DMS79 treated with DMSO at 0.1 percent for 48 hours (cell line): ENCODE results near the gene CNR1.
"Not testable (repeated sequence)": the region's sequence is repeated elsewhere in the genome, so short reads cannot be mapped to it uniquely, and the experiment has no call there.

Experiments
- DNase-seq: peaks from one replicate; lab custom pipeline; 2025; lab: John Stamatoyannopoulos, UW

Gene CNR1

GRCh38 chr6:88165844-88166492, at the start of gene CNR1:
TSS of gene CNR1 (minus strand) at chr6:88166347. CDS start at chr6:88145274, 21,073 bp downstream.
- DNase-seq, result peak; percentile 40

DNA sequence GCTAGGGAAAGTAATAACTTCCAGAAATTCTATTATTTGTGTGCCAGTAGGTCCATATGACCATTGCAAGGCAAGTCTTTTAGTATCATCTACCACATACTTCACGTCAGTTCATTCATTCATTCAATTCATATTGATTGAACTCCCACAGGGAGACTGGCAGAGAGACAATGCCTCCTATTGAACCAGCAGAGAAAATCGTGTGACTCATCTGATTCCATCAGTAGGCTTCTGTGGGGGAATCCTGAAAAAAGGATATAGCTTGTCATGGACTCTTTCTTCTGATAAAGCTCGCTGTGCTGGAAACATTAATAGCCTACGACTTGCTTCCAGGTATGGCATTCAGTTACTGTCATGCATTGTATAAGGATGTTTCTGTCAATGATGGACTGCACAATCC, 45.3 kb upstream of the CNR1 start:
- DNase-seq, result no peak

GRCh38 chr6:88209301-88209700, 43.2 kb upstream of the CNR1 start:
- no peak for DNase-seq

DNA sequence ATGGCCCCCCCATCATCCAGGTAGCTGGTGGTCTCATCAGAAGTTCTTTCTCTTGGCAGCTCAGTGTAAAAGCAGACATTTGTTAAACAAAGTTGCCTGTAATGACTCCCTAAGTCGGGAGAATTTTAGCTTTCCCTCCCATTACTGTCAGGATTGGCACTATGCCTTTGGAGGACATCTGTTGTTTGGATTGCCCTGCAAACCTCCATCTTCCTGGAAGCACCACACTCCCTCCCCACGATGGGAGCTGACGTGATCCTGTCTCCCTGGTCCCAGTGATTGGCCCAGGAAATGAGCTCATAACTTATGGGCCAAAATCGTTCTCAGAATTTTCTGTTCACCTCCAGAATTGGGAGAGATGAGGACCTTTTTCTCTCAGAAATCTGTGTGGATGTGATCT, 42.6 kb upstream of the CNR1 start:
- DNase-seq, result no peak

DNA sequence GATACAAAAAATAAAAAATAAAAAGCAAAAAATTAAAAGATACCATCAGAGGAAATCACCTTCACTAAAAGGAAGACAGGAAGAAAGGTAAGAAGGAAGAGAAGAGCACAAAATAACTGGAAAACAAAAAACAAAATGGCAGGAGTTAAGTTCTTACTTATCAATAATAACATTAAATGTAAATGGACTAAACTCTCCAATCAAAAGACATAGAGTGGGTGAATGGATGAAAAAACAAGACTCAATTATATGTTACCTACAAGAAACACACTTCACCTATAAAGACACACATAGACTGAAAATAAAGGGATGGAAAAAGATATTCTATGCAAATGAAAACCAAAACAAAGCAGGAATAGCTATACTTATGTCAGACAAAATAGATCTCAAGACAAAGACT, 35.6 kb upstream of the CNR1 start:
- not testable (repeated sequence) for DNase-seq

- no peak for DNase-seq
Measured at GRCh38 chr6:88184921-88185320, 18.8 kb upstream of the CNR1 start.

DNA sequence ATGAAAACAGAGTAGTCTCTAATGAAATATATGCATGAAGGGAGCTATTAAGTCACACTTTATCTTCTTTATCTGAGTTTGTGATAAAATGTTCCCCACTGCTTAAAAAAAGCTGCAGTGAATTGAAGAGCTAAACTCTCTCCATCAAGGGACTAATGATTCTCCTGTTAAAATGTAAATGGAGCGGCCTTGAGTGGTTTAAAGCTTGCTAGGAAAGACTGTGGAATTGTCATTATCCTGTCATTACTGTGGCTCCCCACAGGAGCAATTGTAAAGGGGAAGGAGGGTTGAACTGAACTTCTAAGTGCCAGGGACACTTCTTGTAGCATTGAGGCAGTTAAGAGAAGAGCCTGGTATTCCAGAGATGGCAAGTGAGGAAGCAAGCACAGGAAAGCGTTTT, 17.3 kb upstream of the CNR1 start:
- DNase-seq, result no peak

- DNase-seq, result no peak
Measured at GRCh38 chr6:88179692-88180091, 13.5 kb upstream of the CNR1 start.

DNA sequence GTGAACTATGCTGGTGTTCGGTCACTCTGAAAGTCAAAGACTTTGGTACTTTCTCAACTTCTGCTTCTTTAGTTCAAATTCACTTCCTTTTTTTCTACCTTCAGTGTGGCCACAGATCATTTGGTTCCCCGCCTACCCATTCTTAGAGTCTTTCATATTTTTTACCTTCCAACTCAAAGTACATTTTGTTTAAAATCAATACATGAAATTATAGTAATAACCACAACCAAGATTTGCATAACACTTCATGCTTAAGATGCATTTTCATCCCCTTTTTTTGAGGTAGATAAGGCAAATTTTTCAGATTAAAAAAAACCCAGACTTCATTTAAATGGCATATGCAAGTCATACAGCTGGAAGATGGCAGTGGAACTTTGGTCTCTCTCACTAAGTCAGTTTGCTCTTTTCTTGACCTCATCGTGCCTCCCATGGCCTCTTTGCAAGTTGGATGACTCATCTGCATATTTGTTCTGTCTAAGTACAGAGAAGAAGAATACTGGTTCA, 11.9 kb upstream of the CNR1 start:
- no peak for DNase-seq

- DNase-seq, result no peak
Measured at GRCh38 chr6:88174906-88175305, 8.8 kb upstream of the CNR1 start.

GRCh38 chr6:88171312-88171711, 5.2 kb upstream of the CNR1 start:
- no peak for DNase-seq

DNA sequence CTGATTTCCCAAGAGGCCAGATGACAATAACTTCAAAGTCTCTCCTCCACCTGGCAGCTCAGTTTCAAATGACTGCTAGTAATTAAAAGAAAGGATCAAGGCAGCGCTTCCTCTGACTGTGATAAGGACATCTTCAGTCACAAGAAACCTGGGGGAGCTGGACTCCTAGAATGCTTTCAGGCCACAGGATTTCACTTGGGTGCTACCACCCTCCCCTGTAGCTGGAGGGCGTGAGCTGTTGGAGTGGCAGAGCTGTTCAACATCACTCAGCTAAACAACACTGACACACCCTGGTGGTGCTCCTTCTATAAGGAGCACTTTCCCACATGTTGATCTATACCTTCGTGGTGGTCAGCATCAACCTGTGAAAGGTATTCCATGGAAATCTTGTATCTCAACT, 2.2 kb upstream of the CNR1 start:
- DNase-seq, result no peak

- DNase-seq, result peak; percentile 2
Measured at GRCh38 chr6:88167352-88167937, 1.3 kb upstream of the CNR1 start.

DNA sequence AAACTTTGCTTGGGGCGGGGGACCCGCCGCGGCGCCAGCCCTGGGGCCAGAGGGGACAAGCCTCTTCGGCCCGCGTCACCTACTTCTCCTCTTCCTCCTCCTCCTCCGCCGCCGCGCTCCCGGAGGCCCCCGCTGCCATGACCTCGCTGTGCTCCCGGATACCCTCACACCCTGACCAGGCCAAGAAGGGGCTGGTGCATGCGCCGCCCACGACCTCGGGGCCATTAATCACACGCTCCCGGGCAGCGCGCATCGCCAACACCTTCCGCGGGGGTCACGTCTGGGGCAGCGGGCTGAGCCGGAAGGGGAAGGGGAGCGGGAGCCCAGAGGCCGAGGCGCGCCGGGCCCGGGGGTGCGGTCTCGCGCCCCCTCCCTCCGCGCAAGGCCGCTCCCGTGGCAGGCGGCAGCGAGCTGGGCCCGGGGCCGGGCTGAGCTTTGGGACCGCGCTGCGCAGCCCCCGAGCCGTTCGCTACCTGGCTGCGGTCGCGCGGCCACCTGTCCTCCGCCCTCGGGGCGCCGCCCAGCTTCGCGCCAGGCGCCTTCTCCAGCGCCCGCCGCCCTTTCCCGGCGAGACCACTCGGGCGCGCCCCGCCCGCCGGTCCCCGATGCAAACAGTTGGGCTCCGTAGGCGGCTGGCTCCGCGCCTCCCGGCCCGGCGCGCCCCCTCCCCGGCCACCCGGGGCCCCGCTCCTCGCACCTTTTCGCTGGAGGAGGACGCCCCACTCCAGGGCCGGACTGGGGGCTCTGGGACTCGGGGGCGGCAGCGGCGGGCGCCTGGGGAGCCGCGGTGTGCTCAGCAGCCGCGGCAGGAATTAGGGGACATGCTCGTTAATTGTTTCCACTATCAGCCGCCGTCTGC, 575 bp upstream of the CNR1 start:
- DNase-seq, result no peak

- DNase-seq, result no peak
Measured at GRCh38 chr6:88165087-88165843, 882 bp downstream of the CNR1 start.

DNA sequence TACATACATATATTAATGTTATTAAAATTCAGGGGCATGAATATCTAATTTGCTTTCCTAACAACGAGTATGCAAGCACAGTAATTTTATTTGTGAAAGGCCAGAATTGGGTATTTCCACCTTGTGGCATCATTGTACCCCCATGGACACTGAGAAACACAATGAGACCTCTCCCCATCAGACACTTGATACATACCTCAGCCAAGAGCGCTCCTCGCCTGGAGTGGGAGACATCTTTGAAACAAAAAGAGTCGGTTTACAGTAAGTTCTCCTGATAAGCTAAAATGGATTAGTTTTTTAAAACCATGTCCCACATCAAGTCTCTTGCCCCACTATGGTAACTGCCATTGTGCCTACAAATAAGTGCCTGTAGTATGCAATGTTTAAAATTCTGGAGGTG, 2.1 kb downstream of the CNR1 start:
- no peak for DNase-seq

DNA sequence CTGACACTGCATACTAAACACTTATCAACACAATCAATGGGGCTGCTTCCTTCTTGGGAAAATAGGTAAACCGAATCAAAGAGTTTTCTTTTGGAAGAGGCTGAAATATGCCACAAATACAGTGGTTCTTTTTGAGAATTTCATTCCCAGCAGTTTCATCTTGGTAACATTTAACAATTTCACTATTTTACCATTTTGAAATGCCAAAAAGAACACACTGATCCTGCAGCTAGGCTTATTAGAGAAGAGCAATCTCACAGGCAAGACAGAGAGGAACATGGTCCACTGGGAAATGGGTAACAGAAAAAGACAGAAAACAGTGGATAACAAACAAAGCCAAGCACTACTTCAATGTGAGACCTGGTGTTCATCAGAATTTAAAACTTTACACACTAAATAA, 2.5 kb downstream of the CNR1 start:
- DNase-seq, result no peak

GRCh38 chr6:88161940-88162339, 4.2 kb downstream of the CNR1 start:
- no peak for DNase-seq

GRCh38 chr6:88157106-88157505, 9.0 kb downstream of the CNR1 start:
- no peak for DNase-seq

DNA sequence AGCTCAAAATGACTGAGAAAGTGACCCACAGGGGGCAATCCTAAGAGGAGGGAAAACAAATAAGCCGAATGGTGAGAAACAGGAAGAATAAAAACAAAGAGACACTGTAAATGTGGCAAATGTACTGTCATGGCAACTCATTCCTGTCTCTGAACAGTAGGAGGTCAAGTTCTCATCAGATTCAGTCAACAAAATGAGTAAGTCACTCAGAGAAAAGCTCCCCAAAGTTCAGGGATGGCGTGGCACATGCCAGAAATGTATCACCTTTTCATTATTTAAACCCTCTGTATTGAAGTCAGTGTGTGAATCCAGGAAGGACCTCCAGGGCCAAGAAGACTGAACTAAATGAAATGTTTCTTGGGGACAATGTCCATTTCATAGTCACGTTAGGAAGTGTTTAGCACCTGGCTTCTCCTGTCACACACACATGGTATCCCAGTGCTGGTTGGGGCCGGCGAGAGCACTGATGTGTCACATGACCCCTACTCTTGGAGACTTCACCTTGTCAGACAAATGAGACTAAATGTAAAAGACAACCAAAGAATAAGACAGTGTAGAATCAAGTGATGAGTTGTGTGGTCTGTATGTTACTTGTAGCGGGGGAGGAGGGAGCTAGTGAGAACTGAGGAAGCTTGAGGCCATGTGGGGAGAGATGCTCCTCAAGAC, 20.7 kb downstream of the CNR1 start:
- DNase-seq, result no peak

DNA sequence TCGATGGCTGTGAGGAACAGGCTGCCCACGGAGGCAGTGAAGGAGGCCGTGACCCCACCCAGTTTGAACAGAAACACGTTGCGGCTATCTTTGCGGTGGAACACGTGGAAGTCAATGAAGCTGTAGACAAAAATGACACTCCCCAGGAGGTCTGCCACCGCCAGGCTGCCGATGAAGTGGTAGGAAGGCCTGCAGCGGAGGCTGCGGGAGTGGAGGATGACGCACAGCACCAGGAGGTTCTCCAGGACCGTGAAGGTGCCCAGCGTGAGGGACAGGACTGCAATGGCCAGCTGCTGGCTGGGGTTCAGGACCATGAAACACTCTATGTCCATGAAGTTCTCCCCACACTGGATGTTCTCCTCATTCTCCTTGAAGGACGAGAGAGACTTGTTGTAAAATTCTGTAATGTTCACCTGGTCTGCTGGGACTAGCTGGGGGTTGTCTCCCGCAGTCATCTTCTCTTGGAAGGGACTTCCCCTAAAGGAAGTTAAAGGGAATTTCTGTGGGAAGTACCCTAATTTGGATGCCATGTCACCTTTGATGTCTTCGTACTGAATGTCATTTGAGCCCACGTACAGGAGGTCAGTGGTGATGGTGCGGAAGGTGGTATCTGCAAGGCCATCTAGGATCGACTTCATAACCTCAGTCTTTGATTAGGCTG, 21.4 kb downstream of the CNR1 start:
- DNase-seq, result no peak
